GM12873 (cell line): Measurements from ENCODE around the gene CYP2W1.

Experiments used
- CTCF ChIP-seq: IDR thresholded peaks from 2 replicates; pipeline ENCODE4 v1.5.1; 2012; ENCODE audit warnings: low read depth, mild to moderate bottlenecking, moderate library complexity, low read length, control low read depth; ENCODE audit not compliant: insufficient read depth; ENCODE audit errors: missing control alignments

The CYP2W1 gene

GRCh38 chr7:990933-991728 is 8.2 kb downstream of the CYP2W1 start:
- no peak for TF ChIP-seq CTCF

DNA sequence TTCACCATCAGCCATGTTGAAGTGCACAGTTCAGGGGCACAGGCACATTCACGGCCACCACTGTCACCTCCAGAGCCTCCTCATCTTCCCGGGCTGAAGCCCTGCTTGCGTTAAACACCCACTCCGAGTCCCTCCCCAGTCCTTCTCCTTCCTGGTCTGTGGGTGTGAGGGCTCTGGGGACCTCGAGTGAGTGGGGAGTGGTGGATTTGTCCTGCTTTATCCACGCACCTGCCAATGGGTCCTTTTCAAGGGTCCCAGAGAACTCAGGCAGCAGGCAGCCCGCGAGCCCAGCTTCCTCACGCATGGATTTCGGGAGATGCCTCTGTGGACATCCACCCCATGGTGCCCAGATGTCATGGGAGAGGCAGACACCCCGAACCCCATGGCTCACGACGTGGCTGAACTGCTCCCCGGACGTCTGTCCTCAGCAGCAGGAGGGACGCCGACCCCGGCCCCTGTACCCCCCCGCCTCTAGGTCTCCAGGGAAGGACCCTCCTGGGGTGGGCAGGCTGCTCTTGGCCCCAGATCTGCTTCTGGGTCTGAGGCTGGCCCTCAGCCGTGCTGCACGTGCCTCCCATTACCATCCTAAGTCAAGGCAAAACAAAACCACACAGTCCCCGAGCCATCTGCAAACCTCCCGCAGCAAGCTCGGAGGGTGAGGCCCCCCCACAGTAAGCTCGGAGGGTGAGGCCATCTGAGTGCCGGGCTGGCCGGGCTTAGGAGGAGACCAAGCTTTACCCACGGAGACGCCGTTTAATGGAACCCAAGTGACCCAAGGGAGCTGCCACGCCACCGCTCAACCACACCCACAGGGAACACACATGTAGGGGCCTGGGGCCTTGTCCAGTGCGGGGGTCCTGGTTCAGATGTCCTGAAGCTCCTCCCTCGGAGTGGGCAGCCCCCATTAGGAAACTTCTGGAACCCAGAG is 9.0 kb downstream of the CYP2W1 start:
- no peak for TF ChIP-seq CTCF

GRCh38 chr7:992709-993607 is 10.0 kb downstream of the CYP2W1 start:
- peak; percentile 100 for TF ChIP-seq CTCF

GRCh38 chr7:994592-995308 is 11.8 kb downstream of the CYP2W1 start:
- TF ChIP-seq CTCF, result no peak

DNA sequence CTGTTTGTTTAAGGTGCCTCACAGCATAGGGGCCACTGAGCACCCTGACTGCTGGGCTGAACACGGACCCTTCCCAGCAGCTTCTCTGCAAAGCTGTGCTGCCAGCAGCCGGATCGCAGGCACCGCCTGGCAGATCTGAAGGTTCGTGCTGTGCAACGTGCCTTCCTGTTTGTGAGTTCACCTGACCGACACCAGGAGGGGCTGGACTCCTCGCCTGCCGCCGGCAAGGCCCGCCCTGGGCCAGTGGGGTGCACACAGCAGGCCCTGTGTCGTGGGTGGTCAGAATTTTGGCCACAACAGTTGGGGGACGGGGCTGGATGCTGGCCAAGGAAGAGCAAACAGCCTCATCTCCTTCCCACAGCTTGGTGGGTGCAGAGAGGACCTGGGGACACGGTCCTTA is 12.6 kb downstream of the CYP2W1 start:
- no peak for TF ChIP-seq CTCF

DNA sequence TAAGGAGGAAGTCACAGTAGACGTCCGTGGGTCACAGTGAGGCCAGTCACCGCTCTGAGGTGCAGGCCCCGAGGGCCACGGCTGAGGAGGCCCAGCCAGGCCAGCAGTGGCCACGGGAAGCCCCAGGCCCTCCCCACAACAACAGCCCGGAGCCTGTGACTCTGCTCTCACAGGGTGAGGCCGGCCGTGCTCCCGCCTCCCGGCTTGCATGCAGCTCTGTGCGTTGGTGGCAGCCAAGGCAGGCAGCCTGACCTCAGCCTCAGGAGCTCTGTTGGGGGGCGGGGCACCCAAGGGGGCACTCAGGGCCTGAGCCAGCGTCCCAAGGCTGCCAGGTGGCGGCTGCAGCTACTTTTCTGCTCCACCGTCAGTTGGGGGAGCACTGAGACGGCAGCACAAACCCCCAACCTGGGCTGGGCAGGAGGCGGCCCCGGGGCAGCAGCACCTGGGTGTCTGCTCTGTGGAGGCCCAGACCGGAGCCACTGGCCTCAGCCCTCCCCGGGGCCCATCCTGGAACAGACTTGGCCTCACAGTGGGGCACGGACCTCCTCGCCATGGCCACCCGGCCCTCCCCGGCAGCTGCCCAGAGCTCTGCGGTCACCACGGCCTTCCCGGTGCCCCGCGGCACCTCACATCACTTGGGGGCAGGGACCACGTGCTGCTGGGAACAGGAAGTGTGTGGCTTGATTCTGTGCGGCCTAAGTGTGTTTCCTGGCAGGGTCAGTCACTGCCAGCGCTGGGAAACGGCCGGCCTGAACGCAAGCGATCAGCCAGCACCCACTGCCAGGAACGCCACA is 13.3 kb downstream of the CYP2W1 start:
- TF ChIP-seq CTCF, result no peak
